GM12891 (cell line): ENCODE data around the gene ESRP2.

ENCODE experiments used
- POLR2A ChIP-seq: IDR thresholded peaks from 2 replicates; pipeline ENCODE4 v1.6.1; 2011; ENCODE audit warnings: low read depth, low read length, control low read depth
- POLR2AphosphoS5 ChIP-seq: IDR thresholded peaks from 2 replicates; pipeline ENCODE4 v1.6.1; 2011; ENCODE audit warnings: low read depth, low read length, control low read depth
- SPI1 ChIP-seq: IDR thresholded peaks from 2 replicates; pipeline ENCODE4 v1.6.1; 2011; ENCODE audit warnings: low read depth, low read length, control low read depth

- TF ChIP-seq POLR2A (peak; percentile 16; the same call in 1 of the 2 replicates), POLR2AphosphoS5 (no peak), SPI1 (no peak)
Measured at GRCh38 chr16:68283801-68284598, 48.1 kb upstream of the ESRP2 start.
